ENCODE data around the gene UBAP1.
"Not testable (repeated sequence)": the region's sequence is repeated elsewhere in the genome, so short reads cannot be mapped to it uniquely, and the experiment has no call there.

UBAP1 gene

GRCh38 chr9:34262971-34263370, 84.1 kb downstream of the UBAP1 start:
- no peak for DNase-seq (ENCODE audit: low spot score)

- DNase-seq (ENCODE audit: low spot score): no peak
Measured at GRCh38 chr9:34267660-34268059, 88.8 kb downstream of the UBAP1 start.

GRCh38 chr9:34271265-34272006, 92.6 kb downstream of the UBAP1 start:
- DNase-seq (ENCODE audit: low spot score): no peak

DNA sequence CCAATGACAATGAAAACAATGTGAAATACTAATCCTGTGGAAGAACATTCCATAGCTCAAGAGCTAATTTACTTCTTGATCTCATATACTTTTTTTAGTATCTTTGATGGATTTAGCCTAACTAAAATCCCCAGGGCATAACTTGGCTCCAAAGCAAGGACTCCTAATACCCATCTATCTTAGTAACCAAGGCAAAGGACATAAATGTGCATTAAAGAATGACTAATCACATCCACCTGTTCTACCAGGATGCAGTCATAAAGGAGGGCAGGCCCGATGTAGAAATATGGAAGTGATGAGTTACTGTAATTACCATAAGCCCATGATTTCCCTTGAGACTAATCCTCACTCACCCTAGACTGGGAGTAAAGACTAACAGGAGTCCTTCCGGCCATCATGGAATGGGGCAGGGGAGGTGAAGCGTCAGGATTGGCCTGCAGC, 93.3 kb downstream of the UBAP1 start:
- no peak for DNase-seq (ENCODE audit: low spot score)

DNA sequence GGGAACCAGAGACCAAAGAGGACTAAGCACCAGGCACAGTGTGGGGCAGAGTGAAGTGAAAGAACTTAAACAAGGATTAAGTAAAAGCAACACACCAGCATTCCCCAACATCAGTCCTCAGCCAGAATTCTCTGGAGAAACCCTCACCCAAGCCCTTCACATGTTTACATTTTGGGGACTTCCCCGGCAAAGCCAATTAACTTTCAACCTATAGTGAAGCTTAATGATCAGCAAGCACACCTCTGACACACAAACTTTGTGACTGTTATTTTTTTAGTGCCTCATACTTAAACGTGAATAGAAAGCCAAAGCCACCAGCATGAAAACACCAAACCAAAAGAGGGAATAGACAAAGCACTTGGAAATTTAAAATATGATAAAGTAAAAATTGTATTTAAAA, 94.7 kb downstream of the UBAP1 start:
- DNase-seq (ENCODE audit: low spot score): not testable (repeated sequence)

DNA sequence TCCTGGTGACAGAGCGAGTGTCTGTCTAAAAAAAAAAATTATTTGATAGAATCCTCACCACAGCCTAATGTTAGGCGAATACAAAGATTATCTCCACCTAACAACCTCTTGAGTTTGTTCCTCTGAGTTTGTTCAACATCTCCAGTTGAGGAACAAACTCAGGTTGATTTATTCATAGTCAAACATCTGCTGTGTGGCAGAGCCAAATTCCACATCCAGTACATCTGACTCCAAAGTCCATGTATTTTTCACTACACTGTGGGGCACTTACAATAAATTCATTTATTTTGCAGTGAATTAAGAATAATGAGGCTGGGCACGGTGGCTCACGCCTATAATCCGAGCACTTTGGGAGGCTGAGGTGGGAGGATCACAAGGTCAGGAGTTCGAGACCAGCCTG, 97.0 kb downstream of the UBAP1 start:
- no peak for DNase-seq (ENCODE audit: low spot score)

- DNase-seq (ENCODE audit: low spot score): no peak
Measured at GRCh38 chr9:34276772-34277171, 97.9 kb downstream of the UBAP1 start.

DNA sequence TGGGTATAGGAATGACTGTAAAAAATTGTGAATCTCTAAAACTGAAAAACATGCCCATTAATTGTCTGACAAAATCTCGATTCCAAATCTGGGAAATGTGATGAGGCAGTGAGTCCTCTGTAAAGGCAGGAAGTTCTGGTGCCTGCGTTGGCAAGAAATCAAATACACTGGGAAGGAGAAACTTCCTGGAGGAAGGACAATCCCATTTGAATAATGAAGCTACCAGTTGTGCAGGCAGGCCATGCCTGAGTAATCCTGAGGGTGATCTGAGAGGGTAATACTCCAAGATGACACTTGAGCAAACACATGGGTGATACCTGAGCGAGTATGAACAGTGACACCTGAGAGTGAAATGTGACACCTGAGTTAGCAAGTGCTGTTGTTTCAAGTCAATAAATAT, 100.6 kb downstream of the UBAP1 start:
- no peak for DNase-seq (ENCODE audit: low spot score)

GRCh38 chr9:34282096-34282495, 103.3 kb downstream of the UBAP1 start:
- DNase-seq (ENCODE audit: low spot score): no peak

DNA sequence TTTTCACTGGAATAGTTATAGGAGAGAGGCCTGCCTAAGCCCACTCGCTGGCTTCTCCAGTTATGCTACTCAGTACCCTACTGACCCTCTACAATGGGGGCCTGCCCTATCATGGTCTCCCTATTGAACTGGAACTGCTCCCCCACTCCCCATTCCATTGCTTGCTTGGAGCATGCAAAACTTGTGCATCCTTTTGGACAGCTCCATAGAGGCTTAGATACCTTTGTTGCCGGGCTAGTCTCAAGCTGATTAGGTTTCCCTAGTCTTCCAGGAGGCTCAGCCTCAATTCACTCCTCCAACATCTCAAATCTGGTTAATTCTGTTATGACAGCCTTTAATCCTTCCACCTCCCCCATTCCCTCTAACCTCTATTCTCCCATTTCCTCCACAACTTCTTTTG, 110.3 kb downstream of the UBAP1 start:
- no peak for DNase-seq (ENCODE audit: low spot score)

DNA sequence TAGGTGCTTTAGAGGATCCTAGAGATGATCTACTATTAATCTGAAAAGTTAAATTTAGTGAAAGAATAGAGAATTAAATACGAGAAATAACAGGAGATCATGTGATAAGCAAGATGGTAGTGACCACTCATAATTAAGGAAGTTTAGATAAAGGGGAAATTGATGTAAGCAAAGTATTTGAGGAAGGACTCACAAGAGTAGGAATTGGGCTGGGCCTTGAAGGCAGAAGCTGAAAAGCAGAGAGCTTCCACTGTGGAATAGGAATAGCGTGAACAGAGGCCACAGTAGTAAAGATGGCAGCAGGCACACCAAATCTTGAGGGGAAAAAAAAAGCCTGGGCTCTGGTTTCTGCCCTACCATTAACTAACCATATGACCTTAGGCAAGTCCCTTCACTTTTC, 112.2 kb downstream of the UBAP1 start:
- no peak for DNase-seq (ENCODE audit: low spot score)

GRCh38 chr9:34291423-34291822, 112.6 kb downstream of the UBAP1 start:
- DNase-seq (ENCODE audit: low spot score): no peak

DNA sequence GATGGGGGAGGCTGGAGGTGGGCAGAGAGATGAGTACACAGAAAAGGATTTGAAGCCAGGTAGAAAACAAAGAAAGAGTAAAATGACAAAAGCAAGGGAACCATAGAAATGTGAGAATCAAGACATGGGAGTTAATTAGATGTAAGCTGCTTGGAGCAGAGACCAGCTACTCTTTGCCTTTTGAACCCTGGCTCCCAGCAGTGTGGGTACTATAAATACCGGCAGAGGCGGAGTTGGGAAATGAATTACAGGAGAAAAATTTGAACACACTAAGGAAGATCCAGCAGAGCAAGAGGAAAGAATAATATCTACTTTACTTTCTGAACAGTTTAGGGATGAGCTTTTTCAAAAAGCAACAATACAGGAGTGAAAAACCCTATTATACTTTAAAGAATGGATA, 113.7 kb downstream of the UBAP1 start:
- no peak for DNase-seq (ENCODE audit: low spot score)

- DNase-seq (ENCODE audit: low spot score): not testable (repeated sequence)
Measured at GRCh38 chr9:34301064-34301463, 122.2 kb downstream of the UBAP1 start.

Measured in germinal center (tissue), 1 donor.